GM23338 (cell line): ENCODE results near the gene CDC27. TPM values are rescaled to one million over a fixed set of nuclear protein-coding genes. Genes with fewer than 3 reads are reported as not detected.

Experiments used
- ATAC-seq: fragments of 200-7000 bp; cut with Tn5 transposase; 3 replicates; pipeline ENCODE4 v1.9.1; 2020
- DNase-seq: peaks from one replicate; pipeline ENCODE4 v3.0.0-alpha.2; 2015; ENCODE audit warnings: low spot score
- H2AFZ ChIP-seq: fragments of 200-600 bp; sonication (generic); 2 replicates; pipeline ENCODE4 v1.8.0; 2016; ENCODE audit warnings: antibody characterized with exemption, mild to moderate bottlenecking, moderate library complexity
- H3F3A ChIP-seq: fragments of 200-600 bp; sonication (generic); replicated peaks from 2 replicates; pipeline ENCODE4 v1.8.0; 2017; ENCODE audit warnings: antibody characterized with exemption, mixed run types, low read depth
- H3K27ac ChIP-seq: fragments of 200-600 bp; sonication (generic); 2 replicates; pipeline ENCODE4 v1.6.1; 2016; ENCODE audit warnings: low read depth
- H3K27me3 ChIP-seq: fragments of 200-600 bp; sonication (generic); 2 replicates; pipeline ENCODE4 v1.8.0; 2016; ENCODE audit warnings: mild to moderate bottlenecking, mixed run types, moderate library complexity; ENCODE audit not compliant: insufficient read depth
- H3K36me3 ChIP-seq: fragments of 200-600 bp; sonication (generic); 2 replicates; pipeline ENCODE4 v1.8.0; 2016; ENCODE audit warnings: mild to moderate bottlenecking; ENCODE audit not compliant: insufficient read depth
- H3K4me1 ChIP-seq: fragments of 200-600 bp; sonication (generic); 2 replicates; pipeline ENCODE4 v1.8.0; 2016; ENCODE audit warnings: mild to moderate bottlenecking, moderate library complexity; ENCODE audit not compliant: insufficient read depth
- H3K4me2 ChIP-seq: fragments of 200-600 bp; sonication (generic); 2 replicates; pipeline ENCODE4 v1.7.1; 2017; ENCODE audit warnings: mixed run types
- H3K4me3 ChIP-seq: fragments of 200-600 bp; sonication (generic); 2 replicates; pipeline ENCODE4 v1.6.1; 2016; ENCODE audit warnings: mixed run types
- H3K79me2 ChIP-seq: fragments of 200-600 bp; sonication (generic); replicated peaks from 2 replicates; pipeline ENCODE4 v1.8.0; 2017; ENCODE audit warnings: mild to moderate bottlenecking; ENCODE audit not compliant: insufficient read depth
- H3K9me2 ChIP-seq: fragments of 200-600 bp; sonication (generic); 2 replicates; pipeline ENCODE4 v1.8.0; 2017; ENCODE audit not compliant: insufficient read depth
- H4K20me1 ChIP-seq: fragments of 200-600 bp; sonication (generic); replicated peaks from 2 replicates; pipeline ENCODE4 v1.8.0; 2017; ENCODE audit warnings: mild to moderate bottlenecking; ENCODE audit not compliant: insufficient read depth
- H3K27ac Mint-ChIP-seq: 2 replicates; pipeline ENCODE4 v1.8.0; 2020; ENCODE audit warnings: inconsistent platforms, mild to moderate bottlenecking, moderate library complexity, mixed read lengths
- H3K27me3 Mint-ChIP-seq: 3 replicates; pipeline ENCODE4 v1.8.0; 2022; ENCODE audit warnings: low read depth, mild to moderate bottlenecking, moderate library complexity, mixed read lengths, inconsistent platforms; ENCODE audit not compliant: insufficient read depth, poor library complexity
- H3K36me3 Mint-ChIP-seq: 3 replicates; pipeline ENCODE4 v1.8.0; 2021; ENCODE audit warnings: low read depth, mild to moderate bottlenecking, inconsistent platforms, moderate library complexity, mixed read lengths
- H3K4me1 Mint-ChIP-seq: 3 replicates; pipeline ENCODE4 v1.8.0; 2020; ENCODE audit warnings: mild to moderate bottlenecking, inconsistent platforms, mixed read lengths
- H3K4me3 Mint-ChIP-seq: 3 replicates; pipeline ENCODE4 v1.8.0; 2021; ENCODE audit warnings: moderate library complexity, mild to moderate bottlenecking, inconsistent platforms, mixed read lengths
- H3K9me3 Mint-ChIP-seq: 3 replicates; pipeline ENCODE4 v1.8.0; 2020; ENCODE audit warnings: moderate library complexity, mild to moderate bottlenecking, inconsistent platforms, mixed read lengths
- CREB1 ChIP-seq: fragments of 250-450 bp; sonication (Bioruptor Pico); IDR thresholded peaks from 2 replicates; pipeline ENCODE4 v1.5.0; 2020; ENCODE audit warnings: low read depth, mild to moderate bottlenecking, moderate library complexity
- CTCF ChIP-seq, 2 experiments: fragments of 200-600 bp in 1 of 2; sonication (generic) in 1 of 2; conservative IDR thresholded peaks; 2 replicates each; pipeline versions ENCODE4 v1.5.1 to v1.6.1; 2016 to 2017; ENCODE audit warnings: antibody characterized with exemption in 2 of 2, low read depth in 2 of 2, mild to moderate bottlenecking in 2 of 2, moderate library complexity in 1 of 2
- ETS1 ChIP-seq: IDR thresholded peaks from 2 replicates; pipeline ENCODE4 v1.6.1; 2016; ENCODE audit warnings: antibody characterized with exemption
- EZH2 ChIP-seq: fragments of 200-600 bp; sonication (generic); IDR thresholded peaks from one replicate; pipeline ENCODE4 v1.8.0; 2017; ENCODE audit warnings: antibody characterized with exemption, mild to moderate bottlenecking, low read depth; ENCODE audit not compliant: unreplicated experiment
- EZH2phosphoT487 ChIP-seq: fragments of 200-600 bp; sonication (generic); IDR thresholded peaks from one replicate; pipeline ENCODE4 v1.8.1; 2018; ENCODE audit warnings: antibody characterized with exemption; ENCODE audit not compliant: unreplicated experiment
- JUNB ChIP-seq: IDR thresholded peaks from one replicate; pipeline ENCODE4 v1.6.1; 2016; ENCODE audit warnings: antibody characterized with exemption; ENCODE audit not compliant: unreplicated experiment
- NANOG ChIP-seq: IDR thresholded peaks from 2 replicates; pipeline ENCODE4 v1.6.1; 2016; ENCODE audit warnings: antibody characterized with exemption, borderline replicate concordance
- POLR2AphosphoS5 ChIP-seq: IDR thresholded peaks from 2 replicates; pipeline ENCODE4 v1.6.1; 2016; ENCODE audit warnings: antibody characterized with exemption, low read depth
- STAT1 ChIP-seq: IDR thresholded peaks from one replicate; pipeline ENCODE4 v1.6.1; 2016; ENCODE audit warnings: antibody characterized with exemption; ENCODE audit not compliant: unreplicated experiment
- ZNF114 ChIP-seq: fragments of 250-450 bp; sonication (Bioruptor Pico); IDR thresholded peaks from 2 replicates; pipeline ENCODE4 v1.5.0; 2020; ENCODE audit warnings: mild to moderate bottlenecking, moderate library complexity
- ZNF331 ChIP-seq: fragments of 250-450 bp; sonication (Bioruptor Pico); IDR thresholded peaks from 2 replicates; pipeline ENCODE4 v1.5.0; 2020; ENCODE audit warnings: low read depth, mild to moderate bottlenecking, moderate library complexity
- polyA plus RNA-seq: library from polyadenylated mRNA; unstranded; fragments of >200 nt; fragmentation: Nextera tagmentation; extraction: Ambion mirVana; gene quantifications from 2 replicates; pipeline ENCODE4 v1.2.1, GENCODE V29; 2016
- total RNA-seq: library from RNA; depleted of rRNA; stranded (reverse); fragments of >200 nt; shearing (Covaris generic); gene quantifications from 2 replicates; pipeline ENCODE4 v1.2.3, GENCODE V29; 2014
- TF ChIP-seq, protein P1 (sequence below): fragments of 250-450 bp; sonication (Bioruptor Pico); IDR thresholded peaks from 2 replicates; pipeline ENCODE4 v1.5.0; 2020; ENCODE audit warnings: mild to moderate bottlenecking, moderate library complexity
- TF ChIP-seq, protein P2 (sequence below): IDR thresholded peaks from one replicate; pipeline ENCODE4 v1.6.1; 2018; ENCODE audit warnings: antibody characterized with exemption; ENCODE audit not compliant: unreplicated experiment

Gene CDC27
- total and polyA plus RNA-seq, 2 experiments from 2014 or later = 49.7 to 85.5 TPM

GRCh38 chr17:47188271-47188875, 722 bp downstream of the CDC27 start (continued):
- TF ChIP-seq, protein P1, sequence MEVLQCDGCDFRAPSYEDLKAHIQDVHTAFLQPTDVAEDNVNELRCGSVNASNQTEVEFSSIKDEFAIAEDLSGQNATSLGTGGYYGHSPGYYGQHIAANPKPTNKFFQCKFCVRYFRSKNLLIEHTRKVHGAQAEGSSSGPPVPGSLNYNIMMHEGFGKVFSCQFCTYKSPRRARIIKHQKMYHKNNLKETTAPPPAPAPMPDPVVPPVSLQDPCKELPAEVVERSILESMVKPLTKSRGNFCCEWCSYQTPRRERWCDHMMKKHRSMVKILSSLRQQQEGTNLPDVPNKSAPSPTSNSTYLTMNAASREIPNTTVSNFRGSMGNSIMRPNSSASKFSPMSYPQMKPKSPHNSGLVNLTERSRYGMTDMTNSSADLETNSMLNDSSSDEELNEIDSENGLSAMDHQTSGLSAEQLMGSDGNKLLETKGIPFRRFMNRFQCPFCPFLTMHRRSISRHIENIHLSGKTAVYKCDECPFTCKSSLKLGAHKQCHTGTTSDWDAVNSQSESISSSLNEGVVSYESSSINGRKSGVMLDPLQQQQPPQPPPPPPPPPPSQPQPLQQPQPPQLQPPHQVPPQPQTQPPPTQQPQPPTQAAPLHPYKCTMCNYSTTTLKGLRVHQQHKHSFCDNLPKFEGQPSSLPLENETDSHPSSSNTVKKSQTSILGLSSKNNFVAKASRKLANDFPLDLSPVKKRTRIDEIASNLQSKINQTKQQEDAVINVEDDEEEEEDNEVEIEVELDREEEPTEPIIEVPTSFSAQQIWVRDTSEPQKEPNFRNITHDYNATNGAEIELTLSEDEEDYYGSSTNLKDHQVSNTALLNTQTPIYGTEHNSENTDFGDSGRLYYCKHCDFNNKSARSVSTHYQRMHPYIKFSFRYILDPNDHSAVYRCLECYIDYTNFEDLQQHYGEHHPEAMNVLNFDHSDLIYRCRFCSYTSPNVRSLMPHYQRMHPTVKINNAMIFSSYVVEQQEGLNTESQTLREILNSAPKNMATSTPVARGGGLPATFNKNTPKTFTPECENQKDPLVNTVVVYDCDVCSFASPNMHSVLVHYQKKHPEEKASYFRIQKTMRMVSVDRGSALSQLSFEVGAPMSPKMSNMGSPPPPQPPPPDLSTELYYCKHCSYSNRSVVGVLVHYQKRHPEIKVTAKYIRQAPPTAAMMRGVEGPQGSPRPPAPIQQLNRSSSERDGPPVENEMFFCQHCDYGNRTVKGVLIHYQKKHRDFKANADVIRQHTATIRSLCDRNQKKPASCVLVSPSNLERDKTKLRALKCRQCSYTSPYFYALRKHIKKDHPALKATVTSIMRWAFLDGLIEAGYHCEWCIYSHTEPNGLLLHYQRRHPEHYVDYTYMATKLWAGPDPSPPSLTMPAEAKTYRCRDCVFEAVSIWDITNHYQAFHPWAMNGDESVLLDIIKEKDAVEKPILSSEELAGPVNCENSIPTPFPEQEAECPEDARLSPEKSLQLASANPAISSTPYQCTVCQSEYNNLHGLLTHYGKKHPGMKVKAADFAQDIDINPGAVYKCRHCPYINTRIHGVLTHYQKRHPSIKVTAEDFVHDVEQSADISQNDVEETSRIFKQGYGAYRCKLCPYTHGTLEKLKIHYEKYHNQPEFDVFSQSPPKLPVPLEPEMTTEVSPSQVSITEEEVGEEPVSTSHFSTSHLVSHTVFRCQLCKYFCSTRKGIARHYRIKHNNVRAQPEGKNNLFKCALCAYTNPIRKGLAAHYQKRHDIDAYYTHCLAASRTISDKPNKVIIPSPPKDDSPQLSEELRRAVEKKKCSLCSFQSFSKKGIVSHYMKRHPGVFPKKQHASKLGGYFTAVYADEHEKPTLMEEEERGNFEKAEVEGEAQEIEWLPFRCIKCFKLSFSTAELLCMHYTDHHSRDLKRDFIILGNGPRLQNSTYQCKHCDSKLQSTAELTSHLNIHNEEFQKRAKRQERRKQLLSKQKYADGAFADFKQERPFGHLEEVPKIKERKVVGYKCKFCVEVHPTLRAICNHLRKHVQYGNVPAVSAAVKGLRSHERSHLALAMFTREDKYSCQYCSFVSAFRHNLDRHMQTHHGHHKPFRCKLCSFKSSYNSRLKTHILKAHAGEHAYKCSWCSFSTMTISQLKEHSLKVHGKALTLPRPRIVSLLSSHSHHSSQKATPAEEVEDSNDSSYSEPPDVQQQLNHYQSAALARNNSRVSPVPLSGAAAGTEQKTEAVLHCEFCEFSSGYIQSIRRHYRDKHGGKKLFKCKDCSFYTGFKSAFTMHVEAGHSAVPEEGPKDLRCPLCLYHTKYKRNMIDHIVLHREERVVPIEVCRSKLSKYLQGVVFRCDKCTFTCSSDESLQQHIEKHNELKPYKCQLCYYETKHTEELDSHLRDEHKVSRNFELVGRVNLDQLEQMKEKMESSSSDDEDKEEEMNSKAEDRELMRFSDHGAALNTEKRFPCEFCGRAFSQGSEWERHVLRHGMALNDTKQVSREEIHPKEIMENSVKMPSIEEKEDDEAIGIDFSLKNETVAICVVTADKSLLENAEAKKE (CRISPR knock-in tag) = no peak
- TF ChIP-seq CREB1 (CRISPR knock-in tag) = no peak
- TF ChIP-seq NANOG = no peak

DNA sequence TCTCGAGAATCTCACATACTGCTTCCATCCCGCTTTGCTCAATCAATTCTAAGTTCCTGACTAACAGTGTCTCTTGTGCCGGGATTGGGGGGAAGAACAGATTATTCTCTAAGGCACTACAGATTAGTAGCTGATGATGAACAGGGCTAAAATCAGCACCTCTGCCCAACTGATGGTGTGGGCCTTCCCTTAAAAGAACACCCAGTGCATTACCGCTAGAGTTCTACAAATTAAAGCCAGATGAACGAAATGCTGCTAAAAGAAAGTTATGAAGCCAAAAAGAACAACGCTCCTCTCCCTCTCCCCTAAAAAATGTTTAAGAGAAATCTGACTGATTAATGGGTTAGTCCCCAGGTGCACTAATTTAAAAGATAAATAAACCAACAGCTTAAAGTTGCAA, 4.4 kb downstream of the CDC27 start:
- H3K27me3 ChIP-seq = no peaks in the 10 kb centered on the region
- Mint-ChIP-seq H3K27ac (no peak overlapping the region), H3K27me3 (peaks cover 6% of the 10 kb centered on the region), H3K9me3 (no peaks in the 10 kb centered on the region), H3K36me3 (peaks cover 6% of the 10 kb centered on the region), H3K4me1 (peaks cover 35% of the 10 kb centered on the region), H3K4me3 (no peak overlapping the region)
- peaks cover 26% of the 10 kb centered on the region for H3K4me1 ChIP-seq
- 0 out of 2 replicates have a peak, but pooled peaks cover 3% of the 10 kb centered on the region for H3K36me3 ChIP-seq
- no peak overlapping the region for H3K4me2 ChIP-seq
- no peaks in the 10 kb centered on the region for H3F3A ChIP-seq
- peaks cover 30% of the 10 kb centered on the region for H4K20me1 ChIP-seq
- DNase-seq (no peak), ATAC-seq (no peak)
- H3K9me2 ChIP-seq = no peaks in the 10 kb centered on the region
- H2AFZ ChIP-seq = no peak overlapping the region
- peak overlapping the region; percentile 5; the same call in 1 of the 2 replicates for H3K27ac ChIP-seq
- H3K4me3 ChIP-seq = no peak overlapping the region
- peaks cover 86% of the 10 kb centered on the region for H3K79me2 ChIP-seq
- TF ChIP-seq EZH2 (no peak), ZNF114 (CRISPR knock-in tag) (no peak), EZH2phosphoT487 (no peak), JUNB (no peak), ZNF331 (CRISPR knock-in tag) (no peak), CTCF (conservative IDR thresholded peaks at IDR 0.05; ENCODE audit: low read depth in 2 of 2) (no peak), NANOG (no peak), POLR2AphosphoS5 (no peak), ETS1 (no peak), STAT1 (no peak)
- TF ChIP-seq, protein P2, sequence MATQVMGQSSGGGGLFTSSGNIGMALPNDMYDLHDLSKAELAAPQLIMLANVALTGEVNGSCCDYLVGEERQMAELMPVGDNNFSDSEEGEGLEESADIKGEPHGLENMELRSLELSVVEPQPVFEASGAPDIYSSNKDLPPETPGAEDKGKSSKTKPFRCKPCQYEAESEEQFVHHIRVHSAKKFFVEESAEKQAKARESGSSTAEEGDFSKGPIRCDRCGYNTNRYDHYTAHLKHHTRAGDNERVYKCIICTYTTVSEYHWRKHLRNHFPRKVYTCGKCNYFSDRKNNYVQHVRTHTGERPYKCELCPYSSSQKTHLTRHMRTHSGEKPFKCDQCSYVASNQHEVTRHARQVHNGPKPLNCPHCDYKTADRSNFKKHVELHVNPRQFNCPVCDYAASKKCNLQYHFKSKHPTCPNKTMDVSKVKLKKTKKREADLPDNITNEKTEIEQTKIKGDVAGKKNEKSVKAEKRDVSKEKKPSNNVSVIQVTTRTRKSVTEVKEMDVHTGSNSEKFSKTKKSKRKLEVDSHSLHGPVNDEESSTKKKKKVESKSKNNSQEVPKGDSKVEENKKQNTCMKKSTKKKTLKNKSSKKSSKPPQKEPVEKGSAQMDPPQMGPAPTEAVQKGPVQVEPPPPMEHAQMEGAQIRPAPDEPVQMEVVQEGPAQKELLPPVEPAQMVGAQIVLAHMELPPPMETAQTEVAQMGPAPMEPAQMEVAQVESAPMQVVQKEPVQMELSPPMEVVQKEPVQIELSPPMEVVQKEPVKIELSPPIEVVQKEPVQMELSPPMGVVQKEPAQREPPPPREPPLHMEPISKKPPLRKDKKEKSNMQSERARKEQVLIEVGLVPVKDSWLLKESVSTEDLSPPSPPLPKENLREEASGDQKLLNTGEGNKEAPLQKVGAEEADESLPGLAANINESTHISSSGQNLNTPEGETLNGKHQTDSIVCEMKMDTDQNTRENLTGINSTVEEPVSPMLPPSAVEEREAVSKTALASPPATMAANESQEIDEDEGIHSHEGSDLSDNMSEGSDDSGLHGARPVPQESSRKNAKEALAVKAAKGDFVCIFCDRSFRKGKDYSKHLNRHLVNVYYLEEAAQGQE = no peak
